HCT116 (cell line): ENCODE measurements around the gene TSPYL2. TPM values are rescaled to one million over a fixed set of nuclear protein-coding genes. Genes with fewer than 3 reads are reported as not detected.

ENCODE experiments used
- ATAC-seq: fragments of 200-7000 bp; cut with Tn5 transposase; 2 replicates; pipeline ENCODE4 v1.9.1; 2020; ENCODE audit warnings: mild to moderate bottlenecking, moderate library complexity
- BruUV-seq: library from RNA; stranded (reverse); fragments of 400-500 nt; replicated peaks from 2 replicates; lab custom pipeline; 2021; lab: Mats Ljungman, UMichigan
- CTCF ChIA-PET: fragments of 300-600 bp; sonication (Branson Sonifier 250); formaldehyde crosslinking; loops from one replicate; lab custom pipeline; 2021; ENCODE audit warnings: antibody characterized with exemption; lab: Charles Lee
- POLR2A ChIA-PET: fragments of 300-600, 350-600 bp; sonication (Branson Sonifier 250); formaldehyde crosslinking; loops from one replicate; lab custom pipeline; 2021; ENCODE audit warnings: antibody characterized with exemption; lab: Charles Lee
- RAD21 ChIA-PET, 2 experiments: fragments of 300-600 bp; sonication (Branson Sonifier 250); formaldehyde crosslinking; loops; one replicate each; lab custom pipeline; 2023; ENCODE audit warnings: low total read pairs in 2 of 2; ENCODE audit not compliant: uncharacterized antibody in 2 of 2, unreplicated experiment in 2 of 2, low non-redundant PET in 1 of 2; lab: Charles Lee
- DNase-seq: peaks from one replicate; pipeline ENCODE4 v3.0.0-alpha.2; 2010; ENCODE audit warnings: low read depth, low spot score
- H2AFZ ChIP-seq: fragments of 200-600 bp; shearing (Covaris generic), sonication (generic); 2 replicates; pipeline ENCODE4 v1.6.1; 2017; ENCODE audit warnings: low read depth, mixed run types, mixed read lengths, antibody characterized with exemption, low read length; ENCODE audit not compliant: poor library complexity, severe bottlenecking
- H3K27ac ChIP-seq: 2 replicates; pipeline ENCODE4 v1.5.1; 2012; ENCODE audit warnings: low read depth, low read length
- H3K27me3 ChIP-seq: fragments of 200-600 bp; sonication (generic); 2 replicates; pipeline ENCODE4 v1.6.1; 2016; ENCODE audit warnings: mixed run types, low read length, mixed read lengths; ENCODE audit not compliant: insufficient read depth
- H3K36me3 ChIP-seq, 2 experiments: fragments of 200-500 bp in 1 of 2; fragments of 200-600 bp in 1 of 2; sonication (Bioruptor generic) in 1 of 2; sonication (generic) in 1 of 2; 2 replicates each; pipeline versions ENCODE4 v1.5.1 to v1.6.1; 2014 to 2016; ENCODE audit warnings: low read length in 2 of 2, inconsistent platforms in 1 of 2, mixed read lengths in 1 of 2, mixed run types in 1 of 2; ENCODE audit not compliant: insufficient read depth in 2 of 2, control insufficient read depth in 1 of 2
- H3K4me1 ChIP-seq, 2 experiments: fragments of 200-600 bp in 1 of 2; sonication (generic) in 1 of 2; 2 replicates each; pipeline versions ENCODE4 v1.5.1 to v1.6.1; 2012 to 2017; ENCODE audit warnings: low read length in 2 of 2, inconsistent platforms in 1 of 2, mild to moderate bottlenecking in 1 of 2, mixed read lengths in 1 of 2, mixed run types in 1 of 2, moderate library complexity in 1 of 2; ENCODE audit not compliant: insufficient read depth in 2 of 2, control insufficient read depth in 1 of 2
- H3K4me2 ChIP-seq: fragments of 200-600 bp; sonication (generic); 2 replicates; pipeline ENCODE4 v1.6.1; 2017; ENCODE audit warnings: mixed run types, low read length, mixed read lengths
- H3K4me3 ChIP-seq, 2 experiments: fragments of 200-600 bp in 1 of 2; sonication (generic) in 1 of 2; replicated peaks in 1 of 2; 2 replicates each; pipeline ENCODE4 v1.5.1; 2011 to 2016; ENCODE audit warnings: low read length in 2 of 2, control low read depth in 1 of 2, low read depth in 1 of 2, mild to moderate bottlenecking in 1 of 2, mixed read lengths in 1 of 2, mixed run types in 1 of 2
- H3K79me2 ChIP-seq: fragments of 200-600 bp; sonication (generic); 2 replicates; pipeline ENCODE4 v1.6.1; 2017; ENCODE audit warnings: mild to moderate bottlenecking, mixed run types, low read length, moderate library complexity, mixed read lengths; ENCODE audit not compliant: insufficient read depth
- H3K9ac ChIP-seq: fragments of 200-600 bp; sonication (generic); 2 replicates; pipeline ENCODE4 v1.6.1; 2016; ENCODE audit warnings: low read length, mixed read lengths
- H3K9me2 ChIP-seq: fragments of 200-600 bp; sonication (generic), shearing (Covaris generic); 2 replicates; pipeline ENCODE4 v1.6.1; 2017; ENCODE audit warnings: mixed run types, mild to moderate bottlenecking, moderate library complexity; ENCODE audit not compliant: insufficient read depth
- H3K9me3 ChIP-seq, 2 experiments: fragments of 200-500 bp in 1 of 2; fragments of 200-600 bp in 1 of 2; sonication (Bioruptor generic) in 1 of 2; sonication (generic) in 1 of 2; 2 replicates each; pipeline ENCODE4 v1.6.1; 2014 to 2017; ENCODE audit warnings: low read length in 2 of 2, mixed read lengths in 2 of 2, inconsistent platforms in 1 of 2, low read depth in 1 of 2, mild to moderate bottlenecking in 1 of 2, mixed run types in 1 of 2, moderate library complexity in 1 of 2; ENCODE audit not compliant: control insufficient read depth in 1 of 2, insufficient read depth in 1 of 2
- H4K20me1 ChIP-seq: fragments of 200-600 bp; sonication (generic), shearing (Covaris generic); 2 replicates; pipeline ENCODE4 v1.6.1; 2017; ENCODE audit warnings: mixed run types, mild to moderate bottlenecking, moderate library complexity; ENCODE audit not compliant: insufficient read depth
- CBX3 ChIP-seq: IDR thresholded peaks from 2 replicates; pipeline ENCODE4 v1.6.1; 2012; ENCODE audit warnings: low read depth
- CEBPB ChIP-seq: IDR thresholded peaks from 2 replicates; pipeline ENCODE4 v1.6.1; 2012; ENCODE audit warnings: low read depth
- EGR1 ChIP-seq: IDR thresholded peaks from 2 replicates; pipeline ENCODE4 v1.6.1; 2012; ENCODE audit warnings: low read depth
- EZH2 ChIP-seq: fragments of 200-600 bp; sonication (generic); IDR thresholded peaks from 2 replicates; pipeline ENCODE4 v1.6.1; 2017; ENCODE audit warnings: antibody characterized with exemption, mixed run types
- EZH2phosphoT487 ChIP-seq: fragments of 200-600 bp; IDR thresholded peaks from 2 replicates; pipeline ENCODE4 v1.6.1; 2018; ENCODE audit warnings: antibody characterized with exemption, borderline replicate concordance
- JUND ChIP-seq: IDR thresholded peaks from 2 replicates; pipeline ENCODE4 v1.6.1; 2012
- RAD21 ChIP-seq: IDR thresholded peaks from 2 replicates; pipeline ENCODE4 v1.6.1; 2012; ENCODE audit warnings: low read depth, mild to moderate bottlenecking
- SIN3A ChIP-seq: IDR thresholded peaks from 2 replicates; pipeline ENCODE4 v1.6.1; 2012; ENCODE audit warnings: low read depth
- SRF ChIP-seq: IDR thresholded peaks from 2 replicates; pipeline ENCODE4 v1.6.1; 2012; ENCODE audit warnings: low read depth
- TCF7L2 ChIP-seq: IDR thresholded peaks from 2 replicates; pipeline ENCODE4 v1.7.0; 2011; ENCODE audit warnings: borderline replicate concordance, inconsistent platforms; ENCODE audit not compliant: insufficient read depth, insufficient read length; ENCODE audit errors: extremely low read depth
- YY1 ChIP-seq: IDR thresholded peaks from 2 replicates; pipeline ENCODE4 v1.6.1; 2011; ENCODE audit warnings: low read length, low read depth, moderate library complexity, mild to moderate bottlenecking; ENCODE audit not compliant: insufficient replicate concordance; ENCODE audit errors: extremely low read depth
- ZNF274 ChIP-seq: fragments of 200-500 bp; sonication (Bioruptor generic); IDR thresholded peaks from 2 replicates; pipeline ENCODE4 v1.6.1; 2014; ENCODE audit warnings: mild to moderate bottlenecking, low read depth, low read length, inconsistent platforms
- intact Hi-C: fragments of 100-400 bp; cut with micrococcal nuclease; formaldehyde crosslinking; loops from 2 replicates; pipeline ENCODE4 v1.10.0; 2022
- total RNA-seq: library from RNA; stranded (reverse); gene quantifications from one replicate; pipeline ENCODE4 v1.2.1, GENCODE V29; 2021; ENCODE audit not compliant: unreplicated experiment
- TF ChIP-seq, protein P1 (sequence below): IDR thresholded peaks from 2 replicates; pipeline ENCODE4 v1.6.1; 2012

The TSPYL2 gene
- total RNA-seq, 1 experiment from 2014 or later = 19.2 TPM

DNA sequence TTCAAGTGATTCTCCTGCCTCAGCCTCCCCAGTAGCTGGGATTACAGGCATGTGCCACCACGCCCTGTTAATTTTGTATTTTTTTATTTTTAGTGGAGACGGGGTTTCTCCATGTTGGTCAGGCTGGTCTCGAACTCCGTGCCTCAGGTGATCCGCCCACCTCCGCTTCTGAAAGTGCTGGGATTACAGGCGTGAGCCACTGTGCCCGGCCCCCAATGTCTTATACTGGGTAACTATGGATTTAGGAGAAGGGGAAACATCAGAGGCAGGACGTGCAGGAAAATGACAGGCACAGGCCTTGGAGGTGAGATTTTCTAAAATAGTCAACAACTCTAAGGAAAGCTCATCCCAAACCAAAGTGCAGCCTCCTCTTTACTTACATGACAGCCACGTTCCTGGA lies 11.1 kb upstream of the TSPYL2 start:
- no peaks in the 10 kb centered on the region for H3K9me3 ChIP-seq
- H3K36me3 ChIP-seq = no peaks in the 10 kb centered on the region
- TF ChIP-seq ZNF274 (no peak), RAD21 (no peak), JUND (no peak), YY1 (no peak), SRF (no peak), EGR1 (no peak), TCF7L2 (no peak), CEBPB (no peak), SIN3A (no peak), CBX3 (no peak), EZH2 (no peak), EZH2phosphoT487 (no peak)
- TF ChIP-seq, protein P1, sequence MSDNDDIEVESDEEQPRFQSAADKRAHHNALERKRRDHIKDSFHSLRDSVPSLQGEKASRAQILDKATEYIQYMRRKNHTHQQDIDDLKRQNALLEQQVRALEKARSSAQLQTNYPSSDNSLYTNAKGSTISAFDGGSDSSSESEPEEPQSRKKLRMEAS = no peak
- TF ChIP-seq, all 23 proteins: peak for 0
- H3K4me1 ChIP-seq = peaks cover 4 to 26% of the 10 kb centered on the region in 2 experiments; a peak in 3 of 4 replicates
- no peaks in the 10 kb centered on the region for H4K20me1 ChIP-seq
- ChIA-PET CTCF (no interaction called here), RAD21 (no interaction called here), POLR2A (no interaction called here)
- DNase-seq (no peak), ATAC-seq (no peak)
- H3K9ac ChIP-seq = no peak overlapping the region
- BruUV-seq = no TSS peak
- H3K79me2 ChIP-seq = no peaks in the 10 kb centered on the region
- intact Hi-C loops = loop anchor here (1.0 kb wide), 2 partner anchors 18 to 22 kb away; no protein-coding TSS in a partner anchor
- H3K9me2 ChIP-seq = no peaks in the 10 kb centered on the region
- H3K27ac ChIP-seq = no peak overlapping the region
- peak overlapping the region in 1 of 2 experiments; percentile 60; a peak in 1 of 4 replicates for H3K4me3 ChIP-seq
- H3K4me2 ChIP-seq = peak overlapping the region; percentile 95
- H2AFZ ChIP-seq = no peak overlapping the region
- H3K27me3 ChIP-seq = no peaks in the 10 kb centered on the region
